Caco-2 (cell line): Measurements from ENCODE around the gene OR5H6. TPM values are rescaled to one million over a fixed set of nuclear protein-coding genes. Genes with fewer than 3 reads are reported as not detected.

Experiments used
- BruUV-seq: library from RNA; stranded (reverse); fragments of 400-500 nt; replicated peaks from 2 replicates; lab custom pipeline; 2021; lab: Mats Ljungman, UMichigan
- CTCF ChIA-PET: fragments of 300-600 bp; sonication (Branson Sonifier 250); formaldehyde crosslinking; loops from one replicate; lab custom pipeline; 2022; ENCODE audit warnings: antibody characterized with exemption; lab: Charles Lee
- POLR2A ChIA-PET: fragments of 300-600 bp; sonication (Branson Sonifier 250); formaldehyde crosslinking; loops from one replicate; lab custom pipeline; 2022; ENCODE audit warnings: antibody characterized with exemption; lab: Charles Lee
- DNase-seq, 2 experiments: peaks; one replicate each; pipeline versions ENCODE4 v3.0.0 to v3.0.0-alpha.2; 2020 to 2022
- H3K27me3 ChIP-seq: replicated peaks from 2 replicates; pipeline ENCODE4 v1.6.0; 2011; ENCODE audit warnings: low read length; ENCODE audit not compliant: control insufficient read depth, insufficient read depth
- H3K36me3 ChIP-seq: 2 replicates; pipeline ENCODE4 v1.5.1; 2011; ENCODE audit warnings: low read length; ENCODE audit not compliant: control insufficient read depth, insufficient read depth
- H3K4me1 ChIP-seq: fragments of 250-450 bp; sonication (Bioruptor Pico); 2 replicates; pipeline ENCODE4 v1.5.1; 2020; ENCODE audit warnings: mild to moderate bottlenecking
- H3K4me3 ChIP-seq: 2 replicates; pipeline ENCODE4 v1.5.1; 2011; ENCODE audit warnings: low read depth, mild to moderate bottlenecking, control low read depth, low read length
- H3K9me3 ChIP-seq: fragments of 250-450 bp; sonication (Bioruptor Pico); 2 replicates; pipeline ENCODE4 v1.5.1; 2020; ENCODE audit warnings: mild to moderate bottlenecking, moderate library complexity
- H3K27ac Mint-ChIP-seq: one replicate; pipeline ENCODE4 v1.8.0; 2022; ENCODE audit warnings: mixed read lengths; ENCODE audit not compliant: unreplicated experiment
- H3K27me3 Mint-ChIP-seq: one replicate; pipeline ENCODE4 v1.8.0; 2022; ENCODE audit warnings: mixed read lengths; ENCODE audit not compliant: insufficient read depth, unreplicated experiment
- H3K36me3 Mint-ChIP-seq: one replicate; pipeline ENCODE4 v1.8.0; 2022; ENCODE audit warnings: mild to moderate bottlenecking, mixed read lengths; ENCODE audit not compliant: insufficient read depth, unreplicated experiment
- H3K4me1 Mint-ChIP-seq: one replicate; pipeline ENCODE4 v1.8.0; 2022; ENCODE audit warnings: low read depth, mixed read lengths; ENCODE audit not compliant: unreplicated experiment
- H3K4me3 Mint-ChIP-seq: one replicate; pipeline ENCODE4 v1.8.0; 2022; ENCODE audit warnings: mild to moderate bottlenecking, moderate library complexity, mixed read lengths; ENCODE audit not compliant: unreplicated experiment
- H3K9me3 Mint-ChIP-seq: one replicate; pipeline ENCODE4 v1.8.0; 2022; ENCODE audit warnings: mixed read lengths; ENCODE audit not compliant: unreplicated experiment
- intact Hi-C: fragments of 100-400 bp; cut with micrococcal nuclease; formaldehyde crosslinking; loops from one replicate; pipeline ENCODE4 v1.10.0; 2022; ENCODE audit not compliant: unreplicated experiment
- total RNA-seq: library from RNA; stranded (reverse); gene quantifications from 2 replicates; pipeline ENCODE4 v1.2.3, GENCODE V29; 2022
- TF ChIP-seq, protein P1 (sequence below), 2 experiments: fragments of 200-600 bp in 1 of 2; IDR thresholded peaks; 1 replicate in 1 of 2; 2 replicates in 1 of 2; pipeline versions ENCODE4 v1.5.1 to v1.8.0; 2011 to 2022; ENCODE audit warnings: antibody characterized with exemption in 1 of 2, control low read depth in 1 of 2, inconsistent platforms in 1 of 2, low read depth in 1 of 2, low read length in 1 of 2, mild to moderate bottlenecking in 1 of 2, moderate library complexity in 1 of 2; ENCODE audit not compliant: insufficient read depth in 1 of 2, severe bottlenecking in 1 of 2, unreplicated experiment in 1 of 2

OR5H6 gene
- total RNA-seq, 1 experiment from 2014 or later, result not detected

DNA sequence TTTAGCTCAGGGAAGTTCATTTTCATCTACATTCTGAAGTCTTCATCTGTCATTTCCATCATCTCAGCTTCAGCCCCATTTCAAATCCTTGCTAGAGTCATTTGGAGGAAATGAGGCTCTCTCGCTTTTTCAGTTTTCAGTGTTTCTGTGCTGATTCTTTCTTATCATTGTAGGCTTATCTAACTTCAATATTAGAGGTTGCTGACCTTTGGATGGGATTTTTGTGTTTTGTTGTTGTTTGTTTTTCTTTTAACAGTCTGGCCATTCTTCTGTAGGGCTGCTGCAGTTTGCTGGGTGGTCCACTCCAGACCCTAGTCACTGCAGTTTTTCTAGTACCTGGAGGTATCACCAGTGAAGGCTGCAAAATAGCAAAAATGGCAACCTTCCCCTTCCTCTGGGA lies 26.9 kb downstream of the OR5H6 start:
- TF ChIP-seq, protein P1, sequence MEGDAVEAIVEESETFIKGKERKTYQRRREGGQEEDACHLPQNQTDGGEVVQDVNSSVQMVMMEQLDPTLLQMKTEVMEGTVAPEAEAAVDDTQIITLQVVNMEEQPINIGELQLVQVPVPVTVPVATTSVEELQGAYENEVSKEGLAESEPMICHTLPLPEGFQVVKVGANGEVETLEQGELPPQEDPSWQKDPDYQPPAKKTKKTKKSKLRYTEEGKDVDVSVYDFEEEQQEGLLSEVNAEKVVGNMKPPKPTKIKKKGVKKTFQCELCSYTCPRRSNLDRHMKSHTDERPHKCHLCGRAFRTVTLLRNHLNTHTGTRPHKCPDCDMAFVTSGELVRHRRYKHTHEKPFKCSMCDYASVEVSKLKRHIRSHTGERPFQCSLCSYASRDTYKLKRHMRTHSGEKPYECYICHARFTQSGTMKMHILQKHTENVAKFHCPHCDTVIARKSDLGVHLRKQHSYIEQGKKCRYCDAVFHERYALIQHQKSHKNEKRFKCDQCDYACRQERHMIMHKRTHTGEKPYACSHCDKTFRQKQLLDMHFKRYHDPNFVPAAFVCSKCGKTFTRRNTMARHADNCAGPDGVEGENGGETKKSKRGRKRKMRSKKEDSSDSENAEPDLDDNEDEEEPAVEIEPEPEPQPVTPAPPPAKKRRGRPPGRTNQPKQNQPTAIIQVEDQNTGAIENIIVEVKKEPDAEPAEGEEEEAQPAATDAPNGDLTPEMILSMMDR (IDR thresholded peaks at IDR 0.05; ENCODE audit: insufficient read depth in 1 of 2, low read depth in 1 of 2, low read length in 1 of 2, severe bottlenecking in 1 of 2, unreplicated experiment in 1 of 2), result no peak
- peaks cover 10% of the 10 kb centered on the region for H3K9me3 Mint-ChIP-seq
- H3K36me3 Mint-ChIP-seq, result no peaks in the 10 kb centered on the region
- H3K27ac Mint-ChIP-seq, result no peak overlapping the region
- intact Hi-C loops, result no loop called here
- Histone ChIP-seq H3K36me3 (no peaks in the 10 kb centered on the region), H3K4me1 (no peaks in the 10 kb centered on the region), H3K9me3 (no peaks in the 10 kb centered on the region), H3K27me3 (no peaks in the 10 kb centered on the region), H3K4me3 (no peak overlapping the region)
- BruUV-seq, result no TSS peak
- ChIA-PET POLR2A (no interaction called here), CTCF (no interaction called here)
- no peak for DNase-seq
- H3K27me3 Mint-ChIP-seq, result no peaks in the 10 kb centered on the region
- no peak overlapping the region for H3K4me3 Mint-ChIP-seq
- H3K4me1 Mint-ChIP-seq, result no peaks in the 10 kb centered on the region

DNA sequence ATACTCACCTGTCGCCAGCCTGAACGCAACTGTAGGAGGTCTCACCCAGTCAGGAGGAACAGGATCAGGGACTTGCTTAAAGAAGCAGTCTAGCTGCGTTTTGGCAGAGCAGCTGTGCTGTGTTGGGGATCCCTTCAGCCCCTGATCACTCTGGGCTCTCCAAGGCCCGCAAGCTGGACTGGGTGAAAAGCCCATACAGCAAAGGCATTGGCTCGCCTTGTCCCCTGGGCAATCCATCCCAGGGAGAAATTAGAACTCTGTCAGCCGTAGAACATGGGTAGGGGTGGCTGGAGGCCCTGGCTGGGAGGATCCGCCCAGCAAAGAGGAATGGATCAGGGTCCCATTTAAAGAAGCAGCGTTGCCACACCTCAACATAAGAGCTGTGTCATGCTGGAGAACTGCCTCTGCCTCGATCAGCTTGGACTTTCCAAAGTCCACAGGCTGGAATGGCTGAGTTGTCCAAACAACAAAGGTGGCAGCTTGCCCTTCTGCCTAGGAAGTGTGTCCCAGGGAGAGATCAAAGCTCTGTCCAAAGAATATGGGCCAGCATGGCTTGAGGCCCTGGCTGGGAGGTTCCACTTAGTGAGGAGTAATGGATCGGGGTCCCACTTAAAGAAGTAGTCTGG lies 27.4 kb downstream of the OR5H6 start:
- H3K27me3 ChIP-seq, result no peaks in the 10 kb centered on the region
- BruUV-seq, result no TSS peak
- H3K9me3 Mint-ChIP-seq, result peaks cover 10% of the 10 kb centered on the region
- H3K4me1 ChIP-seq, result no peaks in the 10 kb centered on the region; the same call in 1 of the 2 replicates
- DNase-seq, result no peak
- TF ChIP-seq, protein P1 (IDR thresholded peaks at IDR 0.05; ENCODE audit: insufficient read depth in 1 of 2, low read depth in 1 of 2, low read length in 1 of 2, severe bottlenecking in 1 of 2, unreplicated experiment in 1 of 2), result no peak
- no peaks in the 10 kb centered on the region for H3K36me3 Mint-ChIP-seq
- H3K9me3 ChIP-seq, result no peaks in the 10 kb centered on the region
- POLR2A ChIA-PET, result no interaction called here
- CTCF ChIA-PET, result no interaction called here
- H3K4me3 ChIP-seq, result no peak overlapping the region
- H3K27me3 Mint-ChIP-seq, result no peaks in the 10 kb centered on the region
- H3K4me3 Mint-ChIP-seq, result no peak overlapping the region
- no peaks in the 10 kb centered on the region for H3K36me3 ChIP-seq
- no peaks in the 10 kb centered on the region for H3K4me1 Mint-ChIP-seq
- intact Hi-C loops, result no loop called here
- H3K27ac Mint-ChIP-seq, result no peak overlapping the region

Other genes starting within 250 kb of the OR5H6 start
- not detected in 2 replicates for gene GABRR3, start 228.9 kb upstream of the OR5H6 start, total RNA-seq
- gene OR5AC2, start 177.1 kb upstream of the OR5H6 start, total RNA-seq, result not detected in 2 replicates
- gene OR5H1, start 133.5 kb upstream of the OR5H6 start, total RNA-seq, result not detected in 2 replicates
- not detected in 2 replicates for gene OR5H14, start 116.8 kb upstream of the OR5H6 start, total RNA-seq
- not detected in 2 replicates for gene OR5H15, start 97.5 kb upstream of the OR5H6 start, total RNA-seq
- gene OR5H2, start 18.3 kb downstream of the OR5H6 start, total RNA-seq, result not detected in 2 replicates
- gene OR5K4, start 89.6 kb downstream of the OR5H6 start, total RNA-seq, result not detected in 2 replicates
- not detected in 2 replicates for gene OR5K3, start 126.4 kb downstream of the OR5H6 start, total RNA-seq
- gene OR5K1, start 199.0 kb downstream of the OR5H6 start, total RNA-seq, result not detected in 2 replicates
- not detected in 2 replicates for gene OR5K2, start 233.4 kb downstream of the OR5H6 start, total RNA-seq